ENCODE data around the gene AKNA.

DNA sequence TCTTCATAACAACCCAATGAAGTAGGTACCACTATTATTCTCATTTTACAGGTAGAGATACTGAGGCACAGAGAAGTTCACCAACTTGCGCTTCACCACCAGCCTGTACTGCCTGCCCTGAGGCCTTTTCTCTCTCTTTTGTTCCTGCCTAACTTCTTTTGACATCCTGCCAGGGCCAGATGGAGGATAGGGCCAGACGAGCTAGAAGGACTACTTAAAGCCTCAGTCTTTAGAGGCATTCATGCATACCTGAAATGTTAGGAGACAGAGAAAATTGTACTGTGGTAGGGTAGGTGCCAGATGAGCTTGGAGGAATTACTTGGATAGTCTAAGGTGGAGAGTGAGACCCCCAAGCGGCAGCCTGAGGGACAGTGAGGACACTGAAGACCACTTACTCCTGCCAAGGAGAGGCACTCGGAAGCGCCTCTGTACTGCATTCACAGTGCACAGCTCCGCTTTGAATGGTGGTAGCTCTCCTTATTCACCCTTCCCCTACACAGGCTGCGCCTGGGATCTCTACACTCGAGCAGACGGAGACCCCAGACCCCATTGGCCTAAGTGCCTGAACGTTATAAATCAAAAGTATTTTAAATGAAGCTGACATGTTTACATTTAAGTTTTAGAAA, 71.1 kb downstream of the AKNA start:
- TF ChIP-seq POLR2A (IDR thresholded peaks at IDR 0.05) (no peak), CTCF (IDR thresholded peaks at IDR 0.05) (no peak), EP300 (IDR thresholded peaks at IDR 0.05) (no peak), POLR2AphosphoS5 (IDR thresholded peaks at IDR 0.05) (no peak)
